Upper lobe of right lung (tissue), 1 donor: ENCODE data around the gene MYLK. TPM values are rescaled to one million over a fixed set of nuclear protein-coding genes. Genes with fewer than 3 reads are reported as not detected.

Experiments used
- ATAC-seq: fragments of 200-7000 bp; cut with Tn5 transposase; one replicate; pipeline ENCODE4 v1.9.1; 2020; ENCODE audit warnings: mild to moderate bottlenecking, moderate library complexity
- DNase-seq: peaks from one replicate; pipeline ENCODE4 v3.0.0-alpha.2; 2020
- H3K27ac ChIP-seq: fragments of 200-600 bp; one replicate; pipeline ENCODE4 v1.8.0; 2022
- H3K27me3 ChIP-seq: fragments of 200-600 bp; one replicate; pipeline ENCODE4 v1.8.0; 2022; ENCODE audit warnings: mild to moderate bottlenecking
- H3K36me3 ChIP-seq: fragments of 200-600 bp; one replicate; pipeline ENCODE4 v1.8.0; 2022
- H3K4me1 ChIP-seq: fragments of 200-600 bp; one replicate; pipeline ENCODE4 v1.8.0; 2022
- H3K4me3 ChIP-seq: fragments of 200-600 bp; one replicate; pipeline ENCODE4 v1.8.0; 2022; ENCODE audit warnings: mild to moderate bottlenecking
- H3K9me3 ChIP-seq: fragments of 200-600 bp; one replicate; pipeline ENCODE4 v1.8.0; 2022
- CTCF ChIP-seq: fragments of 200-600 bp; IDR thresholded peaks from one replicate; pipeline ENCODE4 v1.8.0; 2022; ENCODE audit warnings: antibody characterized with exemption
- intact Hi-C: fragments of 100-400 bp; cut with DNase I; formaldehyde crosslinking; loops from one replicate; pipeline ENCODE4 v1.11.0; 2022
- total RNA-seq: library from RNA; stranded (reverse); fragmentation: NEBNext Ultra II Directional; extraction: Animal tissue kit (Norgen Biotek cat#: 25700); gene quantifications from one replicate; pipeline ENCODE4 v1.2.1, GENCODE V29; 2021
- donor health status: DM: no; HTN: yes; CAD: no; lungs with severe emphysema.

Gene MYLK
- total RNA-seq, 1 donor from 2014 or later = 248 TPM

GRCh38 chr3:123583561-123583960 lies 300.6 kb downstream of the MYLK start:
- Histone ChIP-seq H3K27me3 (no peaks in the 10 kb centered on the region), H3K4me1 (peaks cover 27% of the 10 kb centered on the region), H3K27ac (no peak overlapping the region), H3K9me3 (no peaks in the 10 kb centered on the region), H3K4me3 (peak overlapping the region; percentile 83), H3K36me3 (peaks cover 23% of the 10 kb centered on the region)
- intact Hi-C loops = no loop called here
- TF ChIP-seq CTCF = no peak
- ATAC-seq (no peak), DNase-seq (no peak)

GRCh38 chr3:123582315-123582714 lies 301.8 kb downstream of the MYLK start:
- DNase-seq (no peak), ATAC-seq (no peak)
- Histone ChIP-seq H3K27ac (no peak overlapping the region), H3K27me3 (no peaks in the 10 kb centered on the region), H3K9me3 (no peaks in the 10 kb centered on the region), H3K36me3 (peaks cover 31% of the 10 kb centered on the region), H3K4me3 (no peak overlapping the region), H3K4me1 (peaks cover 27% of the 10 kb centered on the region)
- intact Hi-C loops = no loop called here
- no peak for TF ChIP-seq CTCF

- ATAC-seq = peak; percentile 75
Observed at GRCh38 chr3:123576122-123576521, 308.0 kb downstream of the MYLK start.

GRCh38 chr3:123571973-123572365 lies 312.2 kb downstream of the MYLK start:
- Histone ChIP-seq H3K4me1 (no peaks in the 10 kb centered on the region), H3K27me3 (no peaks in the 10 kb centered on the region), H3K36me3 (peaks cover 7% of the 10 kb centered on the region), H3K4me3 (no peak overlapping the region), H3K27ac (no peak overlapping the region), H3K9me3 (no peaks in the 10 kb centered on the region)
- DNase-seq (no peak), ATAC-seq (no peak)
- intact Hi-C loops = no loop called here
- TF ChIP-seq CTCF = no peak

More at GRCh38 chr3:123576122-123576521, 308.0 kb downstream of the MYLK start:
- H3K4me1 ChIP-seq = peaks cover 5% of the 10 kb centered on the region
- H3K4me3 ChIP-seq = no peak overlapping the region
- TF ChIP-seq CTCF = no peak
- H3K9me3 ChIP-seq = no peaks in the 10 kb centered on the region
- H3K27me3 ChIP-seq = no peaks in the 10 kb centered on the region
- intact Hi-C loops = no loop called here
- DNase-seq = no peak
- no peak overlapping the region for H3K27ac ChIP-seq
- peaks cover 25% of the 10 kb centered on the region for H3K36me3 ChIP-seq

GRCh38 chr3:123571264-123571972 lies 312.7 kb downstream of the MYLK start:
- no peak overlapping the region for H3K4me3 ChIP-seq
- no peak for ATAC-seq
- no peak overlapping the region for H3K27ac ChIP-seq
- H3K4me1 ChIP-seq = no peaks in the 10 kb centered on the region
- H3K27me3 ChIP-seq = no peaks in the 10 kb centered on the region
- H3K9me3 ChIP-seq = no peaks in the 10 kb centered on the region
- H3K36me3 ChIP-seq = peaks cover 7% of the 10 kb centered on the region
- DNase-seq = no peak
- intact Hi-C loops = no loop called here
- TF ChIP-seq CTCF = no peak
